ENCODE results near the gene AGAP2.
A peak's percentile ranks its signal among the peaks of the same experiment; 100 is the strongest.
"Not testable (repeated sequence)": the region's sequence is repeated elsewhere in the genome, so short reads cannot be mapped to it uniquely, and the experiment has no call there.

AGAP2 gene

DNA sequence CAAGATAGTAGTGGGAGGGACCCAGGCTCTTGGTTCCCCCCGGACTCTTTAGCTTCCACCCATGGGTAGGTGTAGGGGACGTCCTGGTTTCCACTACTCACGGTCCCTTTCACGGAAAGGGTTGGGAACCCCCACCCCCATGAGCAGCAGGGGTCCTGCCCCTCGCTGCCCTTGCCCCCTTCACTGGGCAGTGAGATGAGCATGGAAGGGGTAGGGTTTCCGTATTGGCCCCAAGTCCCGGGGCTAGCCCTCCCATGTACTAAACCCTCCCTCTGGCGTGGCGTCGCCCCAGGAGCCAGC is 12.7 kb downstream of the AGAP2 start:
- no peak for DNase-seq (ENCODE audit: low read depth)
- peak overlapping the region; percentile 65 for H3K4me3 ChIP-seq (ENCODE audit: low read length)
- no peak for TF ChIP-seq CTCF (IDR thresholded peaks at IDR 0.05; ENCODE audit: insufficient read depth, low read depth, low read length, missing control alignments)

GRCh38 chr12:57724936-57725740 is 13.4 kb downstream of the AGAP2 start:
- no peak overlapping the region for H3K4me3 ChIP-seq (ENCODE audit: low read length)
- no peak for TF ChIP-seq CTCF (IDR thresholded peaks at IDR 0.05; ENCODE audit: insufficient read depth, low read depth, low read length, missing control alignments)
- DNase-seq (ENCODE audit: low read depth): no peak

DNA sequence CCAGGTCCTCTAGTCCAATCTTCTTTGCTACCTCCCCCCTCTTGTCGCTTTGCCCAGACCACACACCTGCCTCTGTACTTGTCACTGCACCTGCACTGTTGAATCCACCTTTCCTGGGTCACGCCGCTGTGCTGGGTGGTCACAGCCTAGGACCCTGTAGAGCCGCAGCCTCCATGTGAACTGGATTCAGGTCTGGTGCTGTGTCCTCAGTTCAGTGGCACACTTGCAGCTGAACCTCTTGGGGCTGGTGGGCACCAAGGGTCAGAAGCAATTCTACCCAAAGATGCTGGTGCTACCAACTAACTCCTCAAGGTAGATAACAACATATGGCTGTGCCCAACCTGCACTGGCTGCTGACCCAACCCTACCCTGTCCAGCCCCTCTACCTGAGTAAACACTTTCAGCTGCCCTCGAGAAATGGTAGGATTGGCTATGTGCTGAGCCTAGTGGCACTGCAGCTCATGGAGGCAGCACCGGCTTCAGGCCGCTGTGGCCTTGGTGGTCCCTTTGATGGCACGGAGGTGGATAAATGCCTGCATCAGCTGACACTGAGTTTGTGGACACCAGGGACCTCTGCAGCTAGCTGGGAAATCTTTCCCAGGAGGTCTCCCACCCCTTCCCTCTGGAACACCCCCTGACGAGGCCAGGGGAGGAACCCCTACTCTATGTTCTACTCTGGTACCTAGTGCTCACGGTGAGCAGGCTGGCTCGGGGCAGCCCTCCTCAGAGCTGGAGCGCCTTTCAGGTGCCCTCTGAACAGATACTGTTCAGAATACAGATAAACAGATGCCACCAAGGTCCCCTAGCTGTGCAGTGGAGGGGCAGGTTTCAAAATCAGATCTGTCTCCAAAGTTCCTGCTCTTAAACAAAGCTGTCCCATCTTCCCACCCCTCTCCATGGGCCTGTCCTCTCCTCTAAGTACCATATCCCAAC is 14.3 kb downstream of the AGAP2 start:
- no peak overlapping the region for H3K4me3 ChIP-seq (ENCODE audit: low read length)
- TF ChIP-seq CTCF (IDR thresholded peaks at IDR 0.05; ENCODE audit: insufficient read depth, low read depth, low read length, missing control alignments): no peak
- no peak for DNase-seq (ENCODE audit: low read depth)

DNA sequence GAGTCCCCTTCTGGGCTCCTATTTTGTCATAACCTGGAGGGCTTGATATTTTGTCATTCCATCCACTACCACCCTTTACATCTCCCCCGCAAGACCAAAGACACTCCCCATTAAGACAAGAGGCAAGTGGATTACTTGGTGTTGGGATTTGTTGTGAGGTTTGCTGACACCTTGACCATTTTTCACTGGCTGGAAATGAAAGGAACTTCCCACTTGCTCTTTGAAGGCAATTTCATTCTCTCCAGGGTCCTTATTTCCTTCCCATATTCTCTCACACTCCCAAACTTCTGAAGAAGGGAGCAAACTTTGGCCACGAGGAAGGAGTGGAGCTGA is 14.9 kb downstream of the AGAP2 start:
- no peak for DNase-seq (ENCODE audit: low read depth)
- no peak for TF ChIP-seq CTCF (IDR thresholded peaks at IDR 0.05; ENCODE audit: insufficient read depth, low read depth, low read length, missing control alignments)
- no peak overlapping the region for H3K4me3 ChIP-seq (ENCODE audit: low read length)

- DNase-seq (ENCODE audit: low read depth): no peak
- no peak overlapping the region for H3K4me3 ChIP-seq (ENCODE audit: low read length)
- TF ChIP-seq CTCF (IDR thresholded peaks at IDR 0.05; ENCODE audit: insufficient read depth, low read depth, low read length, missing control alignments): no peak
Measured at GRCh38 chr12:57722716-57723629, 15.6 kb downstream of the AGAP2 start.

DNA sequence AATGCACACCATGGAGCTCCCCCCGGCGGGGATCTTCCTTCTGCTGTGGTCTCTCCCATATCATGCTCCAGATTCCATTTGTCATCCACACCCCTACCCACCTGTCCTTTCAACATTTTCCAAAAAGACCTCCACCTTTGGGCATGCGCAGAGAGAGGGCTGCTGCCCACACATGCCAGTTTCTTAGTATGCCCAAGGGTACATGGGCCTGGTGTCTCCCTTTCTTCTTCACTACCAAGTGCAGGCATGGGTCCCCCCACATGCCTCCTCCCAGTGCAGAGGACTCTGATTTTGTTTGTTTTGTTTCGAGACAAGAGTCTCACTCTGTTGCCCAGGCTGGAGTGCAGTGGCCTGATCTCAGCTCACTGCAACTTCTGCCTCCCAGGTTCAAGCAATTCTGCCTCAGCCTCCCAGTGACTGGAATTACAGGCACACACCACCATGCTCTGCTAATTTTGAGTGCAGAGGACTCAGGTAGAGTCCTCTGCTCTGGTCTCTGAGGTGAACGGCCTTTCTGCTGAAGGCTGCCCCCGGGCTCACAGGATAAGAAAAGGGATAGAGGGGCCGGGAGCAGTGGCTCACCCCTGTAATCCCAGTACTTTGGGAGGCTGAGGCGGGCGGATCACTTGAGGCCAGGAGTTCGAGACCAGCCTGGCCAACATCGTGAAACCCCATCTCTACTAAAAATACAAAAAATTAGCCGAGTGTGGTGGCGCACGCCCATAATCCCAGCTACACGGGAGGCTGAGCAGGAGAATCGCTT is 16.5 kb downstream of the AGAP2 start:
- DNase-seq (ENCODE audit: low read depth): not testable (repeated sequence)

More for the DNA sequence above, 16.5 kb downstream of the AGAP2 start:
- H3K4me3 ChIP-seq (ENCODE audit: low read length): not testable (repeated sequence)
